ENCODE results near the gene INHA. TPM values are rescaled to one million over a fixed set of nuclear protein-coding genes. Genes with fewer than 3 reads are reported as not detected.

Gene INHA
- total RNA-seq: not detected

GRCh38 chr2:219572237-219573001, at the start of gene INHA:
Gene INHA, plus strand, starts transcription at chr2:219572310. Its CDS starts 65 bp downstream, at chr2:219572375.

GRCh38 chr2:219543596-219544358, 28.3 kb upstream of the INHA start, which contains the start of the genes CHPF and TMEM198:
Gene CHPF, minus strand, starts transcription at chr2:219543809. Its CDS starts 271 bp downstream, at chr2:219543538.
Gene TMEM198, plus strand, starts transcription at chr2:219544028. Its CDS starts 700 bp downstream, at chr2:219544728.

DNA sequence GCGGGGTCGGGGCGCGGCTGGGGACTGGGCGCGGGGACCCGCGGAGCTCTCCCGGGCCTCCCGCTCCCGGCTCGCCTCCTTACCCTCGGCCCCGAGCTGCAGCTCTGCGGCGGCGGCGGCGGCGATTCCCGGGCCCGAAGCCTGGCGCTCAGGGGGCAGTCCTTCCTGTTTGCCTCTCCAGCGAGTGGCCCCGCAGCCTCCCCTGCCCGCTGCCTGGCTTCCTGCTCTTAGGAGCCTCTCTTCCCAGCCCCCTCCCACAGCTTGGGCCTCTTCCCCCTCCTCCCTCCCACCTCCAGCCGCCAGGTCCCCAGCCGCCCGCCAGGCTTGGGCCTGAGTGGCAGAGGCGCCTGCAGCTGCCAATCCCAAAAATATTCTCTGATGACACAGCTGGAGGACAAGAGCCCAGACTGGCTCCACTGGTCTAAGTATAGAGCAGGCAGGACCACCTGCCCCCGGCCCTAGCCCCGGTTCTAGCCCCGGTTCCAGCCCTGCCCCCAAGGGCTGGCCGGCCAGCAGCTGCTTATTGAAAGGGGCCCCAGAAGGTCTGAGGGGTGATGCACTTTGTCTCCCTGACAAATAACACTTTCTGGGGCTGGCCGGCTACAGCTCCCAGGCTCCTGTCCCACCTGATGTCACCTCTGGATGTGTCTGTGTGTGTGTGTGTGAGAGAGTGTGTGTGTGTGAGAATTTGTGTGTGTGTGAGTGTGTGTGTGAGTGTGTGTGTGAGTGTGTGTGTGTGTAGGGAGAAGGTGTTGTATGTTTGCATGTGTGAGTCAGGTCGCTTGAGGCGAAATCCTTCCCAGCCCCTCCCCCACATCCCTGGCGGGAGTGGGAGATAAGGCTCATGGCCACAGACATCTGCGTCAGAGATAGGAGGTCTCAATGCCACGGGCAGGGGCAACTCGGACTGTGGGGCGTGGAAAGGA, 536 bp upstream of the INHA start, which contains the start of gene OBSL1:
Gene OBSL1 (minus strand): TSS at position 229 of the 926 bp plus-strand sequence. CDS start 307 bp downstream, outside the sequence.

DNA sequence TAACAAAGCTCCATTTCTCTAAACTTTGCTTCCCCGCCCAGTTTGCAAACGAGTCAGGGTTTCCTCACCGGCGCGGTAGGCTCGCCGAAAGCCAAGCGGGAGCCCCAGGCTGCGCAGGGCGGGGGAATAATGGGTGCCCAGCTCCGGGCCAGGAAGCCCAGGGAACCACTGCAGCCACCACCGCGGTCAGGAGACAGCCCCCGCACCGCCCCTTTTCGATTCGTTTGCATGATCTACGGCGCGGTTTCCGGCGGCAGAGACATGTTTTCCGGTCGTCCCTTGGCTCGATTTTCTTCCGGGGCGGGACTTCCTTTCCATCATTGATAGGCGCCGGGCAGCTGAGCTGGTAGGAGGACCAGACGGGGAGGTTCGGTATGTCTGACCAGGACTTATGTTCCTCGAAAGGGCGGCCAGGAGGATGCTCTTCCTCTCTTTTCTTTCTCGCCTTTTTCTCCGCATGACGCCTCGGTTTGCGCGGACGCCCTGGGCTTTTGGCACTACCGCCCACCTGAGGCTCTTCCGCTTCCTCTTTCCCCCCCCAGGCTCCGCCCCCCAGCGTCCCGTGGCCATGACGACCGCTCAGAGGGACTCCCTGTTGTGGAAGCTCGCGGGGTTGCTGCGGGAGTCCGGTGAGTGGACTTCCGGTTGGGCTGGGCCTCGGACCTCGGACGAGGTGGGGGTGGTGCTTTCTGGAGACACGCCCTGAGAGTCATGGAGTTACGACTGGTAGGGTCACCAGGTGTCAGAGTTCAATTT, 25.6 kb downstream of the INHA start, which contains the start of gene STK11IP:
Gene STK11IP (plus strand): TSS at position 306 of the 756 bp plus-strand sequence. CDS start 263 bp downstream, at position 569.

Small RNA genes lying within 50 kb of the gene (small RNA-seq; reads per million reads assigned to genes)
- gene MIR3132 (ENCODE audit: low replicate concordance) (not detected), gene RN7SKP213 (ENCODE audit: low replicate concordance) (not detected)

Other genes with a start within 250 kb of the INHA start
- gene RESP18, start 239.6 kb upstream of the INHA start, total RNA-seq: not detected
- 17.2 TPM for gene DNPEP, start 184.4 kb upstream of the INHA start, total RNA-seq
- not detected for gene DES, start 153.9 kb upstream of the INHA start, total RNA-seq
- gene SPEG, start 137.5 kb upstream of the INHA start, total RNA-seq: 24.7 TPM
- gene GMPPA, start 73.4 kb upstream of the INHA start, total RNA-seq: 11.3 TPM
- 4.1 TPM for gene ASIC4, start 57.8 kb upstream of the INHA start, total RNA-seq
- gene CHPF, start 28.5 kb upstream of the INHA start, total RNA-seq: 32.2 TPM
- gene TMEM198, start 28.3 kb upstream of the INHA start, total RNA-seq: 15.7 TPM
- gene OBSL1, start 771 bp upstream of the INHA start, total RNA-seq: 79.5 TPM
- 24.4 TPM for gene STK11IP, start 25.5 kb downstream of the INHA start, total RNA-seq
- gene SLC4A3, start 55.3 kb downstream of the INHA start, total RNA-seq: 34.4 TPM